HG02678 (cell line): ENCODE measurements around the gene HIVEP3.

Experiments used
- ATAC-seq: cut with Tn5 transposase; IDR thresholded peaks from one replicate; pipeline ENCODE4 v1.9.1; 2021; ENCODE audit warnings: mild to moderate bottlenecking, moderate library complexity; ENCODE audit not compliant: unreplicated experiment

Gene HIVEP3

DNA sequence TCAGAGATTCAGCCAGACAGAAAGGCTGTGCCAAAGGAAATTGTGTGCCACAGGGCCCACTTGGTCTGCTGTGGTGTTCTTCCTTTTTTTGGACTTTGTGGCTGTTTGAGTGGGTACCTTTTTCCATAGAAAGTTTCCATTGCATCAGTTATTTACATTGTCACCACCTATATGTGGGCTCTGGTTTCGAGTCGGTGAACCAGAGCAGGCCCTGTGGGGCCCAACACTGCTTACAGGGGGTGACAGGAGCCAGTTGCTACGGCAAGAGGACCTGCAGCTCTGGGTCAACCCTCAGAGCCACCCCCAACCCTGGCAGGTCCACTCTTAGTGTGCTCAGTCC, 277.3 kb downstream of the HIVEP3 start:
- ATAC-seq, result no peak

DNA sequence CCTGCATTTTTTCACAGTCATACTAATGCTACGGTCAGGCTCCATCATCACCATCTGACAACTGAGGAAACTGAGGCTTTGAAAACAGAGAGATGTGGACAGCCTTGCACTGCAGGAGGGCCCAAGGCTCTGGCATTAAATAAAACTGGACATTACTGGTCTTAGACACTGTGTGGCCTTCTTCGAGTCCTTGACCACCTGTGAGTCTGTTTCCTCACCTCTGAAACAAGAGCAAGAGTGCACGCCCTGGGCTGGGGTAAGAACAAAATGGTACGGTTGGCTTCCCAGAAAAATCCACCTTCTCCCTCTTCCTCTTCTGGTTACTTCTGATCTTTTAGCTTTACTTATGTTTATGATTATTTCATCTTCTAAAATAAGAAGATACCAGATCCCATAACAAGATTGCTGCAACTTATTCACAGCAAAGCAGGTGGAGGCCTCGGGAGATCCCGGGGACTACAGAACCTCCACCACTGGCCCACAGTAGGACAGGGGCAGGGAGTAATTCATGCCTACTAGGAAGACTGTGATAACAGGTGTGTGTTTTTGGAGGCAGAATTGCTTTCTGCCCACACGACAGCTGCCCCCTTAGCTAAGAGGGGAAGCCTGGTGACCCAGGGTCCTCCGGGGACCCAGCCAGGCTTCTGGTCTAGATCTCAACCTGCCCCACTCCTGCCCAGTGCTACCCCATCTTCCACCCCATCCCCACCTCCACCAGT, 277.8 kb downstream of the HIVEP3 start:
- no peak for ATAC-seq

DNA sequence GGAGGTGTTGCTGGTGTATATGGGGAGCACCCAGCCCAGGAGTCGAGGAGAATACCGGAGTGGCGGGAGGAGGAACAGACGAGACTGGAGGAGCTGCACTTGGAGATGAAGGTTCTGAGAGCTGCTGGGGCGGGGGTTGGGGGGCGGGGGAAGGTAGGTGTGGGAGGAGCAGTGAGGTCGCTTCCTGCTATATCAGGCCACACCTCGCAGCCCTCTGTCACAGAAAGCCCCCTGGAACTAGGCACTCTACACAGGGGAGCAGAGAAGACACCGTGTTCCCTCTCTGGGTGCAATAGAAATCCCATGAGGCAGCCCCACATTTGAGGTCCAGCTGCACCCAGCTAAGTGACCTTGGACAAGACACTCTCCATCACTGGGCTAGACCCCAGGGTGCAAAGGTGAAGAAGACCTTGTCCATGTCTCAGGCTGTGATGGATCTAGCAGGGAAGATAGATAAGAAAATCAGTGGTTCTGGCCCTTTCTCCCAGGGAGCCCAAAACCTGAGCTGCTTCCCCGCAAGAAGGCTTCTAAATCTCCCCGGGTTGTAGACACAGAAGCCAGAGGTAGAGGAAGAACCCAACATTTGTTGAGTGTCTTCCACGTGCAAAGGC, 278.5 kb downstream of the HIVEP3 start:
- ATAC-seq, result no peak

DNA sequence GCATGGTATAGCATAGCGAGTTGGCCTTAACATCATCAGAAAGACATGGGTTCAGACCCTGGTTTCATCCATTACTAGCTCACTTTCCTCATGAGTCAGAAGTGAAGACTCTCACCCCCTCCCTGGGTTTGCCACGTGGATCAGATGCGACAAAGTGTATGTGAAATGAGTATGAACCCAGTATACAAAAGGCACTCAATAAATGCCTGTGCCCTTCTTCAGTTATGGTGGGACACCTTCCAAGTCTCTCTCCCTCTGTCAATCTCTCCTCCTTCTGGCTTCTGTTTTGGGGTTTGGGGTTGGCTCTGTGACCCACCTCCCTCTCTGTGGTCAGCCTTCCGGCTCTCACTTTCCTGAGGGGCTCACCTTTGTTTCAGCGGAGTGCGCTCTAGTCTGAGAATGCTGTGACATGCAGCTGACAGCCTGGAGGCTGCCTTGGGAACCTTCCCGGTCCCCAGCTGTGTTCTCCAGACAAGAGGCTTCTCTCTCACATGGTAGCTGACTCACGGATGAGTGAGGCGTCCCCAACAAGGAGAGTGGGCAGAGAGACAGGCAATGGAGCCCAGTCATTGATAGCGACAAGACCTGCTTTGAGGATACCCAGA, 279.3 kb downstream of the HIVEP3 start:
- ATAC-seq, result no peak

DNA sequence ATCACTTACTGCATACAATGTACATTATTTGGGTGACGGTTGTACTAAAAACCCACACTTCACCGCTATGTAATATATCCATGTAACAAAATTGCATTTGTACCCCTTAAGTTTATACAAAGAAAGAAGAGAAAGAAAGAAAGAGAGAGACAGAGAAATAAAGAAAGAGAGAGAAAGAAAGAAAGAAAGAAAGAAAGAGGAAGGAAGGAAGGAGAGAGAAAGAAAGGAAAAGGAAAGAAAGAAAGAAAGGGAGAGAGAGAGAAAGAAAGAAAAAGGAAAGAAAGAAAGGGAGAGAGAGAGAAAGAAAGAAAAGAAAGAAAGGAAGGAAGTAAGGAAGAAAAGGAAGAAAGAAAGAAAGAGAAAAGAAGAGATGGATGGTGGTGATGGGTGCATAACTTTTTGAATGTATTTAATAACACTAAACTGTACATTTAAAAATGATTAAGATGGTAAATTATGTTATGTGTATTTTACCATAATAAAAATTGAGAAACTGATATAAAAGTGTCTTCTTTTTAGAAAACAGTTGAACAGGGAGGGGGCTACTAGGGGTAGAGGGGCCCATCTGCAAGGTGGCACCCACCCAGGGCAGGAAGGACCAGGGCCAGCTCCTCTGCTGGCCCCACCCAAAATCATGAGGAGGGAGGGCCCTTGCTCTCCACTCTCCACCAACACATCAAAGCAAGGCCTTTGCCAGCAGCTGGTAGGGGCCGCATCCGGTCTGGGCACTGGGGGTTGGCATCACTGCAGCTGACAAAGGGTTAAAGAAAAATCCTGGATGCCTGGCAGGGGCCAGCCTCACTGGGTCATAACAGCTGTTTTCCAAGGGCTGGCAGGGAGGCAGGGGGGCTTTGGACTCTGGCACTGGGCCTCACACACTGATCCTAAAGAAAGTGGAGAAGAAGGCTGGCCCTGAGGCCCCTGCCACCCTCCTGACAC, 280.4 kb downstream of the HIVEP3 start:
- ATAC-seq, result no peak

DNA sequence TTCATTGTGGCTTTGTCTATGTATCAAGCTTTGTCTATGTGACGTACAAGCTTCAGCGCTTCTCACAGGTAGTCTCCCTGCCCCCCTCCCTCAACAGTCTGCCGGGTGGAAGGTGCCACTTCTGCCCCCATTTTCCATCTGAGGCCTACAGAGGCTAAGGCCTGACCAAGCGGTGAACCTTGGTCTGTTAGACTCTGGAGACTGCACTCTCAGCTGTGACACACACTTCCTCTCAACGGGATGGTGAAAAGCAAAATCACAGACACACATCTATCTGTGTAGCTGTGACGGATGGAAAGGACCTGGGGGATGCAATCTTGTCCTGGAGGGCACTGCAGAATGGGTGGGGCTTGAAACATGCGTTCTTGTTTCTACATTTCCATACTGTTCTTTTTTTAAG, 281.4 kb downstream of the HIVEP3 start:
- ATAC-seq, result no peak

DNA sequence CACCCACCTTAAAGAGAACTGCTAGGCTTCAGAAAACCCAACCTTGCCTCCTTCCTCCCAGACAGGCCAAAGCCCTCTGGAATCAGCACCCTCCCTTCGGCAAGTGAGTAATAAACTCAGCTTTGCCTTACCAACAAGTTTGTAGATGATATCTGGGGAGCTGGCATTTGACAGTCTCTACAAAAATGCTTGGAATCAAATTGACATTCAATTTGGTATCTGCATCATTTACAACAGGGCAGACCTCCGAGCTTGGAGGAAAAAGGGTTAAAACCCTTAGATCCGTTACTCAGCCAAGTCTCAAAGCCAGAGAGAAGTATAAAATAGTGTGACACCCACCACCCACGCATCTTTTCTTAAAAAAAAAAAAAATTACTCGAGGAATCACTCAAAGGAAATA, 285.0 kb downstream of the HIVEP3 start:
- ATAC-seq, result no peak

DNA sequence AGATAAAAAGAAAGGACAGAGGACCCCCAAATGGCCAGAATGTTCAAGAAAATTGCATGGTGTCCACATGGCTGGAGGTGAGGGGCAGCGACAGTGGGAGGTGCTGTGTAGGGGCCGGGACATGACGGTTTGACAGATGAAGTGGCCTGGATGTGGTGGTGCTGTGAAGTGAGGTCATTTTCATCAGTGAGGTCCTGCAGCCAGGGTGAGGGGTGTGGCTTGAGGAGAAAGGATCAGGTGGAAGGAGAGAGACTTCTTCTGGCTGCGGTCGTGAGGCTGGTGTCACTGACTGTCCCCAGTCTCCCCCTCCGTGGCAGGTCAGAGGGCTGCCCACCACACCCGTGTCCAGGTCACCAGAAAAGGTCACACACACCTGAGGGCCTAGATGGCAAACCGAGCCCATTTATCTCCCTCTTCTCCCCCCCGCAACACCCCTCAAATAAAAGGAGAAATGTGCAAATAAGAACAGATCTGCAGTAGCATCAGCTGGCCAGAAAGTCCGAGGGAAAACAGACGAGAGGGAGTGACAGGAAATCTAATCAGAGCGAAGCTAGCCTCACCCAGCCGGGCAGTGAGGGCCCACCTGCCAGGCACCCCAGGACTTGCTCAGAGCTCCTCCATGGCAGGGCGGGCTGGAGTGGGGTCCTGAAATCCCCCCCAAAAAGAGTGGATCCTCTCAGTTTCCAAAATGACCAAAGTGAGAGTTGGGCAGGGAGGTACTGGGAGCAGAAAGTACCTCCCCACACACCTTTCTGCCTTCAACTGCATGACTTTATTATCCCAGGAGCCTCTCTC, 285.7 kb downstream of the HIVEP3 start:
- ATAC-seq, result no peak

DNA sequence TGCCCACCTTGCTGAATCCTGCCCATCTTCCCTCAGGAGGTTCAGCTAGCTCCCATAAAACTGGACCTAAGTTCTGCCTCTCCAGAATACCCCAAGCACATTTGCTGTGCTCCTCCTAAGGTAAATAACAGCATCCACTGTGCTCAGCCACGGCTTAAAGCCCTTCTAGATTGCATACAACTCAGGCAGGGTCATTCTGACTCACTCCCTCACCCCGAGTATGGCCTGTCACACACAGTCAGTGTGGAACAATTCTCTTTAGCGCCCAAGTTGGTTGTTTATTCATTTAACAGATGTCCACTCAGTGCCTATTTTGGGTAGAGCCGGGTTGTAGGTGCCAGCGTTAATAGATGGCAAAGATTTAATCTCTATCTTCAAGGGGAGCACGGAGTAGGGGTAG, 286.8 kb downstream of the HIVEP3 start:
- ATAC-seq, result no peak

DNA sequence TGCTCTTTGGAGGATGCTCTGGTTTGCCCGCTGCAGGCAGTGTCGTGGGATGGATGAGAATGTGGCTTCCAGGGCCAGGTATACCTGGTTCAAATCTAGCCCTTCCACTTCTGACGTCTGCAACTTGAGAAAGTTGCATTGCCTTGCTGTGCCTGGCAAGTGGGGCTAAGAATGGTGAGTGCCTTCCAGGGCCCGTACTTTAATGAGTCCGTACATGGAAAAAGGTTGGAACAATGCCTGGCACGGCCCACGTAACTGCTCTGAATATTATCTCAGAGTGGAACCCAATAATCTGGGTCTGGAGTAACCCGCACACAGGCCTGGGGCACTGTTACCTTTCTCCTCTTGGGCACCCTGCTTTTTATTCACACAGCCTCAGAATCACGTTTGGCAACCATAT, 287.6 kb downstream of the HIVEP3 start:
- no peak for ATAC-seq

DNA sequence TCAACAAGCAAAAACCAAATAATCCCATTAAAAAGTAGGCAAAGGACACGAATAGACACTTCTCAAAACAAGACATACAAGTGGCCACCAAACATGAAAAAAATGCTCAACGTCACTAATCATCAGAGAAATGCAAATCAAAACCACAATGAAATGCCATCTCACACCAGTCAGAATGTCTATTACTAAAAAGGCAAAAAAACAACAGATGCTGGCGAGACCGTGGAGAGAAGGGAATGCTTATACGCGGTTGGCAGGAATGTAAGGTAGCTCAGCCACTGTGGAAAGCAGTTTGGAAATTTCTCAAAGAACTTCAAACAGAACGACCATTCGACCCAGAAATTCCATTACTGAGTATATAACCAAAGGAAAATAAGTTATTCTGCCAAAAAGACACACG, 289.2 kb downstream of the HIVEP3 start:
- ATAC-seq, result no peak

DNA sequence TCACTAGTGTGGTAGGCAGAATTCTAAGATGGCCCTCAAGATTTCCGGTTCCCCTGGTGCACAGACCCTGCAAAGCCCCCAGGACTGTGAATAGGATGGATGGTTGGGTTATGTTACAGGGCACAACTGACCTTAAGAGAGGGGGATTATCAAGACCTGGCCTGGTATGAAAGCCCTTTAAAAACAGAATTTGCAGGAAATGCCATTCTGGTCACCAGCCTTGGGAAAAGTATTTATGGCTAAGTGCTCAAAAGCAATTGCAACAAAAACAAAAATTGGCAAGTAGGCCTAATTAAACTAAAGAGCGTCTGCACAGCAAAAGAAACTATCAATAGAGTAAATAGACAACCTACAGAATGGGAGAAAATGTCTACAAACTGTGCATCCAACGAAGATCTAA, 289.6 kb downstream of the HIVEP3 start:
- ATAC-seq, result no peak

DNA sequence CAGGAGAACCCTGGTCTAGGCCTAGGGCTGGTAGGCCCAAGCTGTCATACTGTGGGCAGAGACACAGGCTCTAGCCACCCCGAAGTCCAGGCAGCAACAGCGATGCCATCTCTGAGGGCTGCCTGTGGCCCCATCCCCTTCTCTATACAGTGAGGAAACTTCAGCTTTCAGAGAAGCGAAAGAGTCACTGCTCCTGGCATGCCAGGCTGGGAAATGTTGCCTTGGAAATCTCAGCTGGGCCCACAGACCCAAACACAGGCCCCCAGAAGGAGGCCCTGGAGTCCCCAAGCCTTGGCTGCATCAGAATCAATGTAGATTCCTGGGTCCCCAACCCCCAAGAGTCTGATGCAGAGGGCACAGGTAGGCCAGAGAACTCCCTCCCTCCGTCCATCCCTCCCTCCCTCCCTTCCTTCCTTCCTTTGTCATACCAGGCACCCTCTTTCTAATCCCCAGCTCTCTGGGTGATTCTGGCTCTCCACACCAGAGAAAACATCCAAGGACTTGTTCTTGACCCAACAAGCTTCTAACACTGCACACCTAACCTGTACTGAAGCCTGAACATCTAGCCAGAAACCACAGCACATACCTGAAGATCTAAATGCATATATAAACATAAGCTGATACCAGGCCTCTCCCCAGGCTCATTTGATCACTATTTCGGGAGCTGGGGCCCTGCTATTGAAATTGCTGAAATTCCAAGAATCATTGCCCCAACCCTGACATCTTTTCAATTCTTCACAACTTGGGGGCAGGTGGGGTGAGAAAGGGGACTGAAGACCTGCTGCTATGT, 291.0 kb downstream of the HIVEP3 start:
- ATAC-seq, result no peak

DNA sequence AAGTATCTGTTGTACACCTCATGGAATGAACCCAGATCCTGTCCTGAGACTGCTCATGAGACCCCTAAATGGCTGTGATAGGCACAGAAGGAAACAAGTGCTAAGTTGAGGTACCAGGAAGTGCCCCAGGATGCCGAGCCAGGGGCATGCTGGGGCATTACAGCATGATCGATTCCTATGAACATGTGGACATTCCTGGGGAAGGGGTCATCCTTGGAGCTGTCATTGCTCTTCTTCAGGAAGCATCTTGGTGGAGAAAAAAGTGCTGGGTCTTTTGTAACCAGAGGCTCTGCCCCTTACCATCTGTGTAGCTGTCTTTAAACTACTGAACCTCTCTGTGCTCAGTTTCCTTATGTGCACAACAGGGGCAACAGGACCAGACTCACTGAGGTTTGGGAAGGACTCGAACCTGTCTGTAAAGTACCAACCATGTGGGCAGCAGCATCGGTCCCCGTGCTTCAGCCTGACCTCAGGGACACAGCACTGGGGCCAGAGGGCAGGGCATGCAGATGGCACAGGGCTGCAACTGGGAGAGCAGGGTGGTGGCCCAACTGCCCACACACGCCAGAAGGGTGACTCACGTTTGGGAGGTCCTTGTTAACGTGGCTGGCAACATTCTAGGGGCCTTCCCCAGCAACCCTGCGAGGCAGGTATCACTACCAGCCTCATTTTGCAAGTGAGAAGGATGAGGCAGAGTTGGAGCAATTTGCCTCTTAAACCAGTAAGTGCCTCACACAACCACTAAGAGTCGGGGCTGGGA, 291.9 kb downstream of the HIVEP3 start:
- no peak for ATAC-seq

DNA sequence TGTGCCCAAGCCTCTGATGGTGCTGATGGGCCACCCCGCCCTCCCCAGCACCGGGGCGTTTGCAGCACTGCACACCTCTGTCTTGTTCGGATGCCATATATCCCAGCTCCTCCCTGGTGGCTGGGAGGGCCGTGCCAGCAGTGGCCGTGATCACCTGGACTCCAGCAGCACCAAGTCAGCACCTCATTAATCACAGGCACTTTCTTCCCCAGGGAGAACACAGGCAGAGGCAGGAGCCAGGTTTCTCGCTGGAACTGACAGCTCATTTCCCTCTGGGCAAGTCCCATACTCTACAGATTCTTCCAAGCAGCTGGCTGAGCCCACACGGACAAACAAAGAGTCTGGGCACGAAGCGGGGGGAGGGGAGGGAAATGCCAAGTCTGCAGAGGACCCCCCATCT, 292.6 kb downstream of the HIVEP3 start:
- ATAC-seq, result no peak

DNA sequence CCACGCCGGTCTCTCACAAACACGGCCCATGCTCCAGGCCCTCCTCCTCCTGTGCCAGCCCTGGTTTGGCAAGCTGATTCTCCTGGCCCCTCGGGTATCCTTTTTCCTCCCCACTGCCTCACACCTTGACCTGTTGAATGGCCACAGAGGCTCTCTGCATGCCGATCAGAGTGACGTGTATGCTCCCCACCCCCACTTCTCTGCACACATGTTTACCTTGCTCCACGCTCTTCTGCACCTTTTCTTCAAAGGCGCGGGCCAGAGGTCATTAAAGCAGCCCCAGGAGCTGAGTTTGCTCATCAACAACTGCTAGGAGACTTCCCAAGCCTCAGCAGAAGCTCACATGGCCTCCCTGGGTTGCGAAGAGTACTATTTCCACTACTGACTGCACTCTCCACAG, 295.0 kb downstream of the HIVEP3 start:
- ATAC-seq, result peak; percentile 8

DNA sequence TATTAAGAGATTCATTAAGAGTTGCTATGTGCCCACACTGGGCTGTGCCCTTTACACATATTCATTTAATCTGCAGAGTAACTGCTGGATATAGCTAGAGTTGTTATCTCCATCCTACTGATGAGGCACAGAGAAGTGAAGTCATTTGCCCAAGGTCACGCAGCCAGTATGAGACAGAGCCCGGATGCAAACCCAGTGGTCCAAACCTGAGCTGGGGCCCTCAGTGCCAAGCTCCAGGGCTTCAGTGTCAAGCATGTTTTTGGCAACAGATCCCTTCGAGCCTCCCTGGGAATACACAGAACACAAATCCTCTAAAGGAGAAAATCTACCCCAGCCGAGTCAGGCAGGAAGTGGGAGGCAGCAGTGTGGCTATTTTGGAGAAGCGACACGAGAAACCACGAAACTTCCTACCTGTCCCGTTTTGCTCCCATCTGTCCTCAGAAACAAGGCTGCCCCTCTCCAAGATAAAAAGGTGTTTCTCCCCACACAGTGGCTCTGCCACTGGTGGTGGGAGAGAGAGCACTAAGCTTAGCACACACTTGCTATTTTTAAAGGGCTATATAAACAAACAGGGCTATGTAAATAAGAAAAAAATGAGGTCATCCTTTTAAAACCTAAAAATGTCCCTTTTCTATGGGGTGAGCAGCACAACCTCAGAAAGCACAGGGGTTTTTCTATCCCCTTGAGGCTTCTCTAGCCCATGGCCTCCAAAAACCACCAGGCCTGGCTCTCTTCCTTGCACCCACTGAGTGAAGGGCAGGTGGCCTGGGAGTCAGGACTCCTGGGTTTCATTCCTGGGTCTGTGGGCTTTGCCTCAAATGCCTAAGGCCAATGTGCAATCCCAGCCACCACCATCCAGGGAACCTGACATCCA, 295.6 kb downstream of the HIVEP3 start:
- peak; percentile 90 for ATAC-seq

DNA sequence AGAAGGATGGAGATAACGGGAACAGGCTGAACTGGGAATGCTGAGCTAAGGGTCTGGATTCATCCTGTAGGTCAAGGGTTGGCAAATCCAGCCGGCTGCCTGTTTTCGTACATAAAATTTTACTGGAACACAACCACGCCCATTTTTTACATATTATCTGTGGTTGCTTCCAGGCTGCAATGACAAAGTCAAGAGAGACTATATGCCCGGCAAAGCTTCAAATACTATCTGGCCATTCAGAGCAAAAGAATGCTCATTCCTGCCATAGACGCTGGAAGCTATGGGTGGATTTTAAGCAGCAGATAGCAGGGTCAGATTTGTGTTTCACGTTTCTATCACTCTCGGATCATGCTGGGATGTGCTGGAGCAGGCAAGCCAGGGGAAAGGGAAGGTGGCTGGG, 296.3 kb downstream of the HIVEP3 start:
- ATAC-seq, result no peak
